Measurements from ENCODE around the gene HSD17B1.
"Not testable (repeated sequence)": the region's sequence is repeated elsewhere in the genome, so short reads cannot be mapped to it uniquely, and the experiment has no call there.

The HSD17B1 gene

GRCh38 chr17:42541041-42541833, 11.5 kb upstream of the HSD17B1 start:
- H3K4me3 ChIP-seq (ENCODE audit: low read depth, low read length): no peak overlapping the region
- peaks cover 66% of the 10 kb centered on the region for H3K36me3 ChIP-seq
- TF ChIP-seq CTCF (IDR thresholded peaks at IDR 0.05; ENCODE audit: low read depth, low read length): no peak
- H3K27me3 ChIP-seq (ENCODE audit: insufficient read depth, low read depth, severe bottlenecking): no peaks in the 10 kb centered on the region
- DNase-seq: no peak
- H3K27ac ChIP-seq: no peak overlapping the region
- no peaks in the 10 kb centered on the region for H3K9me3 ChIP-seq (ENCODE audit: severe bottlenecking)

- no peak for TF ChIP-seq CTCF (IDR thresholded peaks at IDR 0.05; ENCODE audit: low read depth, low read length)
- no peak overlapping the region for H3K4me3 ChIP-seq (ENCODE audit: low read depth, low read length)
- H3K27ac ChIP-seq: no peak overlapping the region
Observed at GRCh38 chr17:42543190-42544079, 9.3 kb upstream of the HSD17B1 start.

GRCh38 chr17:42544874-42545283, 7.8 kb upstream of the HSD17B1 start:
- Histone ChIP-seq H3K4me3 (ENCODE audit: low read depth, low read length) (no peak overlapping the region), H3K9me3 (ENCODE audit: severe bottlenecking) (no peaks in the 10 kb centered on the region), H3K27me3 (ENCODE audit: insufficient read depth, low read depth, severe bottlenecking) (no peaks in the 10 kb centered on the region), H3K27ac (no peak overlapping the region), H3K36me3 (peaks cover 47% of the 10 kb centered on the region)
- no peak for DNase-seq
- TF ChIP-seq CTCF (IDR thresholded peaks at IDR 0.05; ENCODE audit: low read depth, low read length): no peak

More at GRCh38 chr17:42543190-42544079, 9.3 kb upstream of the HSD17B1 start:
- DNase-seq: no peak
- Histone ChIP-seq H3K9me3 (ENCODE audit: severe bottlenecking) (no peaks in the 10 kb centered on the region), H3K27me3 (ENCODE audit: insufficient read depth, low read depth, severe bottlenecking) (no peaks in the 10 kb centered on the region), H3K36me3 (peaks cover 61% of the 10 kb centered on the region)

- H3K36me3 ChIP-seq: peaks cover 43% of the 10 kb centered on the region
- H3K27me3 ChIP-seq (ENCODE audit: insufficient read depth, low read depth, severe bottlenecking); DNase-seq; H3K27ac ChIP-seq; H3K4me3 ChIP-seq (ENCODE audit: low read depth, low read length); H3K9me3 ChIP-seq (ENCODE audit: severe bottlenecking): not testable (repeated sequence)
Observed at GRCh38 chr17:42545755-42546505, 6.8 kb upstream of the HSD17B1 start.

GRCh38 chr17:42547001-42547461, 5.7 kb upstream of the HSD17B1 start:
- no peaks in the 10 kb centered on the region for H3K27me3 ChIP-seq (ENCODE audit: insufficient read depth, low read depth, severe bottlenecking)
- no peak for TF ChIP-seq CTCF (IDR thresholded peaks at IDR 0.05; ENCODE audit: low read depth, low read length)
- no peak overlapping the region for H3K4me3 ChIP-seq (ENCODE audit: low read depth, low read length)
- DNase-seq: no peak
- peaks cover 37% of the 10 kb centered on the region for H3K36me3 ChIP-seq
- H3K27ac ChIP-seq: no peak overlapping the region
- no peaks in the 10 kb centered on the region for H3K9me3 ChIP-seq (ENCODE audit: severe bottlenecking)
